H9 (cell line): ENCODE measurements around the gene NADSYN1. TPM values are rescaled to one million over a fixed set of nuclear protein-coding genes. Genes with fewer than 3 reads are reported as not detected.

ENCODE experiments used
- DNase-seq: peaks from one replicate; pipeline ENCODE4 v3.0.0-alpha.2; 2017
- H2AFZ ChIP-seq: one replicate; pipeline ENCODE4 v1.6.1; 2013; ENCODE audit warnings: mild to moderate bottlenecking, low read length, control low read depth, moderate library complexity
- H2AK5ac ChIP-seq: 2 replicates; pipeline ENCODE4 v1.6.1; 2013; ENCODE audit warnings: low read length, control low read depth, mixed read lengths; ENCODE audit not compliant: insufficient read length
- H2BK120ac ChIP-seq: one replicate; pipeline ENCODE4 v1.6.1; 2013; ENCODE audit warnings: low read depth, mild to moderate bottlenecking, low read length, control low read depth, inconsistent platforms; ENCODE audit not compliant: poor library complexity, severe bottlenecking
- H2BK12ac ChIP-seq: 2 replicates; pipeline ENCODE4 v1.6.1; 2013; ENCODE audit warnings: low read length, control low read depth, mixed read lengths, low read depth; ENCODE audit not compliant: insufficient read length
- H2BK15ac ChIP-seq: 2 replicates; pipeline ENCODE4 v1.6.1; 2013; ENCODE audit warnings: low read depth, low read length, control low read depth
- H2BK20ac ChIP-seq: one replicate; pipeline ENCODE4 v1.6.1; 2013; ENCODE audit warnings: low read depth, mild to moderate bottlenecking, low read length, control low read depth, inconsistent platforms; ENCODE audit not compliant: poor library complexity, severe bottlenecking
- H2BK5ac ChIP-seq: 2 replicates; pipeline ENCODE4 v1.6.1; 2013; ENCODE audit warnings: low read length, control low read depth, mixed read lengths; ENCODE audit not compliant: insufficient read length
- H3K14ac ChIP-seq: 2 replicates; pipeline ENCODE4 v1.6.1; 2013; ENCODE audit warnings: low read length, control low read depth; ENCODE audit not compliant: insufficient read depth
- H3K18ac ChIP-seq: 2 replicates; pipeline ENCODE4 v1.6.1; 2013; ENCODE audit warnings: low read depth, mild to moderate bottlenecking, mixed read lengths, low read length, control low read depth; ENCODE audit not compliant: insufficient read length
- H3K23ac ChIP-seq: 2 replicates; pipeline ENCODE4 v1.6.1; 2013; ENCODE audit warnings: low read length, control low read depth, mixed read lengths, low read depth; ENCODE audit not compliant: insufficient read length
- H3K23me2 ChIP-seq: 2 replicates; pipeline ENCODE4 v1.6.1; 2013; ENCODE audit warnings: low read depth, mild to moderate bottlenecking, mixed read lengths, low read length, control low read depth; ENCODE audit not compliant: insufficient read length, poor library complexity, severe bottlenecking
- H3K27ac ChIP-seq: 2 replicates; pipeline ENCODE4 v1.5.1; 2013; ENCODE audit warnings: low read length, control low read depth, mixed read lengths, low read depth; ENCODE audit not compliant: insufficient read length
- H3K27me3 ChIP-seq: 2 replicates; pipeline ENCODE4 v1.6.1; 2013; ENCODE audit warnings: low read length, control low read depth, inconsistent platforms; ENCODE audit not compliant: insufficient read depth
- H3K4ac ChIP-seq: 2 replicates; pipeline ENCODE4 v1.6.1; 2013; ENCODE audit warnings: low read depth, mild to moderate bottlenecking, control low read depth, inconsistent platforms, low read length, moderate library complexity
- H3K4me1 ChIP-seq: 2 replicates; pipeline ENCODE4 v1.6.1; 2013; ENCODE audit warnings: low read length, control low read depth, inconsistent platforms; ENCODE audit not compliant: insufficient read depth
- H3K4me2 ChIP-seq: 2 replicates; pipeline ENCODE4 v1.6.1; 2013; ENCODE audit warnings: low read length, control low read depth, mixed read lengths; ENCODE audit not compliant: insufficient read length, insufficient read depth
- H3K56ac ChIP-seq: 2 replicates; pipeline ENCODE4 v1.6.1; 2013; ENCODE audit warnings: low read depth, mild to moderate bottlenecking, mixed read lengths, low read length, control low read depth; ENCODE audit not compliant: insufficient read length
- H3K79me1 ChIP-seq: 2 replicates; pipeline ENCODE4 v1.6.1; 2013; ENCODE audit warnings: low read depth, mild to moderate bottlenecking, moderate library complexity, low read length, control low read depth, inconsistent platforms; ENCODE audit not compliant: insufficient read depth, poor library complexity, severe bottlenecking
- H3K79me2 ChIP-seq: 2 replicates; pipeline ENCODE4 v1.6.1; 2013; ENCODE audit warnings: low read length, control low read depth, inconsistent platforms; ENCODE audit not compliant: insufficient read depth
- H3K9ac ChIP-seq: 2 replicates; pipeline ENCODE4 v1.6.1; 2013; ENCODE audit warnings: low read length, control low read depth, mixed read lengths; ENCODE audit not compliant: insufficient read length; ENCODE audit errors: extremely low read depth
- H3K9me3 ChIP-seq: one replicate; pipeline ENCODE4 v1.6.1; 2013; ENCODE audit warnings: low read depth, low read length, inconsistent platforms; ENCODE audit not compliant: control insufficient read depth
- H3T11ph ChIP-seq: one replicate; pipeline ENCODE4 v1.6.1; 2013; ENCODE audit warnings: mild to moderate bottlenecking, low read length, control low read depth, inconsistent platforms
- H4K20me1 ChIP-seq: one replicate; pipeline ENCODE4 v1.6.1; 2013; ENCODE audit not compliant: control insufficient read depth, insufficient read length, insufficient read depth
- H4K5ac ChIP-seq: 2 replicates; pipeline ENCODE4 v1.6.1; 2013; ENCODE audit warnings: low read depth, mild to moderate bottlenecking, mixed read lengths, low read length, control low read depth; ENCODE audit not compliant: insufficient read length
- H4K8ac ChIP-seq: replicated peaks from 2 replicates; pipeline ENCODE4 v1.6.1; 2013; ENCODE audit warnings: low read length, control low read depth, mixed read lengths, low read depth; ENCODE audit not compliant: insufficient read length
- H4K91ac ChIP-seq: 2 replicates; pipeline ENCODE4 v1.6.1; 2013; ENCODE audit warnings: low read depth, mild to moderate bottlenecking, moderate library complexity, mixed read lengths, low read length, control low read depth; ENCODE audit not compliant: insufficient read length
- H3K27ac Mint-ChIP-seq, 3 experiments: 2 replicates in 2 of 3; 3 replicates in 1 of 3; pipeline ENCODE4 v1.8.0; 2020 to 2021; ENCODE audit warnings: mixed read lengths in 3 of 3, mild to moderate bottlenecking in 1 of 3, moderate library complexity in 1 of 3
- H3K27me3 Mint-ChIP-seq: 2 replicates; pipeline ENCODE4 v1.8.0; 2021; ENCODE audit warnings: low read depth, mild to moderate bottlenecking, moderate library complexity, mixed read lengths
- H3K36me3 Mint-ChIP-seq, 3 experiments: 2 replicates in 2 of 3; 3 replicates in 1 of 3; pipeline ENCODE4 v1.8.0; 2020 to 2021; ENCODE audit warnings: low read depth in 3 of 3, mixed read lengths in 3 of 3; ENCODE audit not compliant: insufficient read depth in 1 of 3
- H3K4me1 Mint-ChIP-seq, 2 experiments: 2 replicates each; pipeline ENCODE4 v1.8.0; 2020; ENCODE audit warnings: mixed read lengths in 2 of 2
- H3K4me3 Mint-ChIP-seq, 2 experiments: 2 replicates in 1 of 2; 3 replicates in 1 of 2; pipeline ENCODE4 v1.8.0; 2020 to 2021; ENCODE audit warnings: mild to moderate bottlenecking in 2 of 2, mixed read lengths in 2 of 2, moderate library complexity in 1 of 2
- H3K9me3 Mint-ChIP-seq, 2 experiments: 2 replicates in 1 of 2; 3 replicates in 1 of 2; pipeline ENCODE4 v1.8.0; 2020; ENCODE audit warnings: mild to moderate bottlenecking in 2 of 2, mixed read lengths in 2 of 2, moderate library complexity in 1 of 2
- CTCF ChIP-seq: fragments of 200-600 bp; sonication (generic); conservative IDR thresholded peaks from 3 replicates; pipeline ENCODE4 v1.8.0; 2021; ENCODE audit warnings: antibody characterized with exemption, mild to moderate bottlenecking
- WGBS: extraction: QIAGEN DNeasy Blood & Tissue Kit; methylation state at CpG from one replicate; pipeline ENCODE4 v1.1.7; 2013; ENCODE audit warnings: missing lambda C conversion rate, low lambda C conversion rate, mixed read lengths; ENCODE audit not compliant: insufficient read length; ENCODE audit errors: extremely low coverage; 5-methylcytosine and 5-hydroxymethylcytosine counted together
- total RNA-seq: library from RNA; stranded (reverse); gene quantifications from 2 replicates; pipeline ENCODE4 v1.2.1, GENCODE V29; 2021

The NADSYN1 gene
- total RNA-seq, 1 experiment from 2014 or later, result 44.2 TPM

DNA sequence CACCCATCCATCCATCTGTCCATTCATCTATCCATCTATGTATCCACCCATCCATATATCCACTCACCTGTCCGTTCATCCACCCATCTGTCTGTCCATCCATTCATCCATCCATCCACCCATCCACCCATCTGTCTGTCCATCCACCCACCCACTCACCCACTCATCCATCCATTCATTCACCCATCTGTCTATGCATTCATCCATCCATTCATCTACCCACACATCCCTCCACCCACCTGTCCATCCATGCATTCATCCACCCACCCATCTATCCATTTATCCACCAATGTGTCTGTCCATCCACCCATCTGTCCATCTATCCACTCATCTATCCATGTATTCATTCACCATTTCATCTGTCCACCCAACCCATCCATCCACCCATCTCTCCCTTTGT, 33.3 kb downstream of the NADSYN1 start:
- peaks cover 4 to 6% of the 10 kb centered on the region in 2 experiments; a peak in 3 of 4 replicates for H3K4me1 Mint-ChIP-seq
- Histone ChIP-seq H2AK5ac (no peak overlapping the region), H3K9ac (no peak overlapping the region), H3K27ac (no peak overlapping the region), H2BK15ac (no peak overlapping the region), H4K91ac (no peak overlapping the region), H4K20me1 (no peaks in the 10 kb centered on the region), H3K23me2 (no peaks in the 10 kb centered on the region), H4K5ac (no peak overlapping the region), H3T11ph (no peak overlapping the region), H3K18ac (no peak overlapping the region), H2BK20ac (no peak overlapping the region), H2AFZ (no peak overlapping the region), H2BK5ac (no peak overlapping the region), H4K8ac (no peak overlapping the region), H3K79me2 (no peaks in the 10 kb centered on the region), H3K4me1 (no peaks in the 10 kb centered on the region), H3K14ac (no peak overlapping the region), H3K27me3 (no peaks in the 10 kb centered on the region), H3K23ac (no peak overlapping the region), H3K9me3 (no peaks in the 10 kb centered on the region), H3K4ac (no peak overlapping the region), H2BK120ac (no peak overlapping the region), H3K79me1 (no peaks in the 10 kb centered on the region), H3K4me2 (no peak overlapping the region), H3K56ac (no peak overlapping the region), H2BK12ac (no peak overlapping the region)
- no peak for DNase-seq
- H3K4me3 Mint-ChIP-seq, result no peak overlapping the region
- H3K36me3 Mint-ChIP-seq, result peaks cover 33 to 77% (median 55%) of the 10 kb centered on the region in 3 experiments
- H3K27ac Mint-ChIP-seq, result no peak overlapping the region
- H3K9me3 Mint-ChIP-seq, result no peaks in the 10 kb centered on the region
- WGBS, result no CpG with 5 or more reads among the region's 1 CpG
- TF ChIP-seq CTCF, result no peak
- H3K27me3 Mint-ChIP-seq, result no peaks in the 10 kb centered on the region
